ENCODE results near the gene KCNH2.

Gene KCNH2

DNA sequence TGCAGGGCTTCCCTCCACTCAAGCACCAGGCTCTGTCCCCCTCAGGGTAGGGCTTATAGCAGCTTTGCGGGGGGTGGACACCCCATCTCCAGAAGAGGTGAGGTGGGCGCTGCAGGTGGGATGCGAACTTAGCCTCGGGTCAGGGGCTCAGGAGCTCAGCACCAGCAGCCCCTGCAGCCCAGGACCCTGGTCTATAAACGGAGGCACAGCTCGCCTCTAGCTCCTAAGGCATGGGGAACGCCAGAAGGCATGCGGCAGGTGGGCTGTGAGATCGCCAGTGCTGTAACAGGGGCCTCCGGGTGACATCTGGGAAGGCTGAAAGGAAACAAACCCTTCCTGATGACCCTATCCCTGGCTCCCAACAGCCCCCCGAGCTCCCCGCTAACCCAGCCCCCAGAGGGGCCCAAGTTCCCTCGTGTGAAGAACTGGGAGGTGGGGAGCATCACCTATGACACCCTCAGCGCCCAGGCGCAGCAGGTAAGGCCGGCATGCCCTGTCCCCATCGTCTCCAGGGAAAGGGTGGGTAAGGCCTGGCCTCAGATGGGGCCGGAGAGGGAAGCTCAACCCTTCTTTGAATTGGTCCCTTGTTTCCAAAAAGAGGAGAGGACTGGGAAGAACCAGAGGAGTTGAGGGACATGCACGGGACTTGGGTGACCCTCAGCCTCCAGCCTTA, 16.9 kb upstream of the KCNH2 start:
- no peak for DNase-seq (ENCODE audit: low read depth)

DNA sequence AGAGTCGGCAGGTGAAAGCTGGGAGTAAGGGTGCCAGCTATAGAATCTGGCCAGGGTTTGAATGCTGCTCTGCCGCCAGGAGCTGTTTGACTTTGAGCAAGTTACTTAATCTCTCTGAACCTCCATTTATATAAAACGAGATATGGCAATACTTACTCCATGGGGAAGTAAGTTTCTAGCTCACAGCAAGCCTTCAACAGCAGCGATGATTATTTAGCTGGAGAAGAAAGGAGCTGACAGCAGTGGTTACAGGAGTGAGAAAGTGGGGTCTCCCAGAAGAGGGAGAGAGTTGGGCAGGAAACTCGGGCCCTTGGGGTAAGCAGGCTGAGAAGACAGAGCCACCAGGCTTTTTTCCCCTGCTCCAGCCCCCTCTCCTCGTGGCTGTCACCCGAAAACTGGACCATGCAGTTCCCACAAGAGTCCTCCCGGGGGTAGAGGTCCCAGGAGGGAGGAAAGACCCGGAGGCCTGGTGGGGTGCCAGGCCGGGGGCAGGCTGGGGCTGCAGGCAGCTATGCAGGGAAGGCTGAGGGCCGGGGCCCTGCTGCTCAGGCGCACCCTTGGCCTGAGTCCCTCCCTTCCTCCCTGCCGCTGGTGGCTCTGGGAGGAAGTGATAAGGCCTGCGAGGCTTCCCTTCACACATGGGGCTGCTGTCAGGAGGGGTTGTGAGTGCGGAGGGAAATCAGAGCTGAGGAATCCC, 16.2 kb upstream of the KCNH2 start:
- DNase-seq (ENCODE audit: low read depth): no peak

DNA sequence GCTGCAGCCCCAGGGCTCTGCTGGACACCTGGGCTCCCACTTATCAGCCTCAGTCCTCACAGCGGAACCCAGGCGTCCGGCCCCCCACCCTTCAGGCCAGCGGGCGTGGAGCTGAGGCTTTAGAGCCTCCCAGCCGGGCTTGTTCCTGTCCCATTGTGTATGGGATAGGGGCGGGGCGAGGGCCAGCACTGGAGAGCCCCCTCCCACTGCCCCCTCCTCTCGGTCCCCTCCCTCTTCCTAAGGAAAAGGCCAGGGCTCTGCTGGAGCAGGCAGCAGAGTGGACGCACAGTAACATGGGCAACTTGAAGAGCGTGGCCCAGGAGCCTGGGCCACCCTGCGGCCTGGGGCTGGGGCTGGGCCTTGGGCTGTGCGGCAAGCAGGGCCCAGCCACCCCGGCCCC, 15.4 kb upstream of the KCNH2 start:
- no peak for DNase-seq (ENCODE audit: low read depth)

DNA sequence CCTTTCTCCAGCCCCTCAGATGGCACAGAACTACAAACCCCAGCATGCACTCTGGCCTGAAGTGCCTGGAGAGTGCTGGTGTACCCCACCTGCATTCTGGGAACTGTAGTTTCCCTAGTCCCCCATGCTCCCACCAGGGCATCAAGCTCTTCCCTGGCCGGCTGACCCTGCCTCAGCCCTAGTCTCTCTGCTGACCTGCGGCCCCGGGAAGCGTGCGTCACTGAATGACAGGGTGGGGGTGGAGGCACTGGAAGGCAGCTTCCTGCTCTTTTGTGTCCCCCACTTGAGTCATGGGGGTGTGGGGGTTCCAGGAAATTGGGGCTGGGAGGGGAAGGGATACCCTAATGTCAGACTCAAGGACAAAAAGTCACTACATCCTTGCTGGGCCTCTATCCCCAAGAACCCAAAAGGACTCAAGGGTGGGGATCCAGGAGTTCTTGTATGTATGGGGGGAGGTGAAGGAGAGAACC, 14.7 kb upstream of the KCNH2 start:
- DNase-seq (ENCODE audit: low read depth): no peak

DNA sequence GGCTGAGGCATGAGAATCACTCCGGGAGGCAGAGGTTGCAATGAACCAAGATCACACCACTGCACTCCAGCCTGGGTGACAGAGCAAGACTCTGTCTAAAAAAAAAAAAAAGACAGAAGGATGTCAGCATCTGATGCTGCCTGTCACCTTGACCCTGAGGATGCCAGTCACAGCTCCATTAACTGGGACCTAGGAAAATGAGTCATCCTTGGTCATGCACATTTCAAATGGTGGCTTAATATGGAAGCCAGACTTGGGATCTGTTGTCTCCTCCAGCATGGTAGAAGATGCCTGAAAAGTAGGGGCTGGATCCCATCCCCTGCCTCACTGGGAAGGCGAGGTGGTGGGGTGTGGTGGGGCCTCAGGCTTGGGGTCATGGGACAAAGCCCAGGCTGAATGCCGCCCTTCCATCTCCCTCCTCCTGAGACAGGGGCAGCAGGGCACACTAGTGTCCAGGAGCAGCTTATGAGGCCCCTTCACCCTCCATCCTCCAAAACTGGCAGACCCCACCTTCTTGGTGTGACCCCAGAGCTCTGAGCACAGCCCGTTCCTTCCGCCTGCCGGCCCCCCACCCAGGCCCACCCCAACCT, 14.0 kb upstream of the KCNH2 start:
- no peak for DNase-seq (ENCODE audit: low read depth)

DNA sequence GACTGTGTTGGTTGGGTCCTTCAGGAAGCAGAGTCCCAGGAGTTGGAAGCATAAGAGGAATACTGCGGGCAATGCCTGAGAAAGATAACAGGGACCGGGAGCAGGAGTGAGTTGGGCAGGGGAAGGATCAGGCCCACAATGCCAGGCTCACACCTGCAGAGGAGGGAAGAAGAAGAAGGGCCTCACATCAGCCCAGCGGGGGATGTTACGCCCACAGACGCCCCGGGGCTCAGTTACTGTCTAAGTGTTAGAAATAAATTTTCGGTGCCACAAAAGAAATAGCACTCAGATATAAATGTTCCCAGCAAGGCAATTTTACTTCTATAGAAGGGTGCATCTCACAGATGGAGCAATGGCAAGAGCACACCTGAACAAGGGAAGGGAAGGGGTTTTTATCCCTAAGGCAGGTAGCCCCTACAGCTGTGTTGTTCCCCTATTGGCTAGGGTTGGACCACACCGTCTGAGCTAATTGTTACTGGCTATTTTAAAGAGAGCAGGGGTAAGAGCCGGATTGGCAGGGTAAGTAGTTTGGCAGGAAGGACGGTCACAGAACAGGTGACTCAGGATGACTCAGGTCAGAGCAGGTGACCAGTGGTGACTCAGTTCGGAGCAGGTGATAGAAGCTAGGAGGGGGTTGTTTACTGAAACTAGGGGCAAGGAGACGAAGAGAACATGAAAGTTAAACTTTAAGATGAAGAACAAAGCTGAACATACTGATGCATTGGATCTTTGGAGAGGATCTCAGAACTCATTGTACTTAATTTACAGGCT, 12.5 kb upstream of the KCNH2 start, which contains the start of gene NOS3:
TSS of gene NOS3 (plus strand) at position 602 of the 771 bp plus-strand sequence. CDS start 2,787 bp downstream, outside the sequence.
- no peak for DNase-seq (ENCODE audit: low read depth)

DNA sequence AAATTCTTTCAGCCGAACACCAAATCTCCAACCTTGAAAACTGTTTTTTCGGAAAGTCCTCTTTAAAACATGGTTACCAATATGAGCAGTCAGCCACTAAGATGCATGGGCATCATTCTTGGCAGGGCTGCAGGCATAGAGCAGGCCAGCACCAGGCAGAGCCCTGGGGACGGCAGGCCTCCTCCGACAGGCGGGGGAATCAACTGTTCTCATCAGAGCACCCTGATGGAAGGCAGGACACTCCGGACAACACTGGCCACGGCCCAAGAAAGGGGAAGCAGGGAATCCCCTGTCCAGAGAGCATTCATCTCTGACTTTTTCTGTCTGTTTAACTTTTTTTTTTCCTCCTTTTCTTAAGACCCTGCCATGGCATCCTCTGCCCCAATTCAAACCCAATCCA, 11.3 kb upstream of the KCNH2 start:
- no peak for DNase-seq (ENCODE audit: low read depth)

DNA sequence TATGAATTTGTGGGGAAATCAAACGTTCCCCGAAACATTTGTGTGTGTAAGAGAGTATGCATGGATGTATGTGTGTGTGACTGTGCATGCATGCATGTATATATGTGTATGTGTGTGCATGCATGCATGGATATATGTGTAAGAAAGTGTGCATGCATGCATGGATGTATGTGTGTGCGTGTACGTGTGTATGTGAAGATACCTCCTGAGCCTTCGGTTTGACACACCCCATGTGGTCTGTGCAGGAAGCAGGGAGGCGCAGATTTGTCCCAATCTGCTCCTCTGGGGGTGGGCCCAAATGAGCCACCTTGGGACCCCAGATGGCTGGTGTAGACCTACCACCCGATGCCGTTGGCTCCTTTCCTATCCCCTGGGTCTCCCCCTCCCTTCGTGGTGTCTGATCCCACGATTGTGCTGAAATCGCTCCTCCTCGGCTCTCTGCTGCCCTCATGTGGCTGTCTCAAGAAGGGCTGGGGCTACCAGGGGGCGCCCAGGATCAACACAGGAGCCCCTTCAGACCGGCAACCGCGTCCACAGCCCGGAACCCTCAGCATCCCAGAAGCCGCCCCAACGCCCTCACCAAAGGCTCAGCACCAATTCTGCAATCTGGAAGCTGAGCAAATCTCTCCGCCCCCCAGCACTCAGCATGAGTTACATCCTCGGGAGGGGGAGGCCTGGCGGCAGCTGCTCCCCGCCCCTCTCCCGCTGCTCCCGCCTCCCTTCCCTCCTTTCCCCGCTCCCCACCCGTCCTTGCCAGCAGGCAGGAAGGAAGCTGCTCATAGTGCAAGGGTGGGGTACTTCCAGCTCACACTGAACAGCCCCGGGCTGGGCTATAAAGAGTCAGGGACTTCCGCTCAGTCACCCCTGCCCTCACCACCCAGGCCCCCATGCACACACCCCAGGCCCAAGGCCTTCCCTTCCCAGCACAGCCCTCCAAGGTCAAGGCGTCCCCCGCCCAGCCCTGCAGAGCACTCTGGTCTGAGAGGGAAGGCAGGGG, 10.4 kb upstream of the KCNH2 start:
- DNase-seq (ENCODE audit: low read depth): no peak

DNA sequence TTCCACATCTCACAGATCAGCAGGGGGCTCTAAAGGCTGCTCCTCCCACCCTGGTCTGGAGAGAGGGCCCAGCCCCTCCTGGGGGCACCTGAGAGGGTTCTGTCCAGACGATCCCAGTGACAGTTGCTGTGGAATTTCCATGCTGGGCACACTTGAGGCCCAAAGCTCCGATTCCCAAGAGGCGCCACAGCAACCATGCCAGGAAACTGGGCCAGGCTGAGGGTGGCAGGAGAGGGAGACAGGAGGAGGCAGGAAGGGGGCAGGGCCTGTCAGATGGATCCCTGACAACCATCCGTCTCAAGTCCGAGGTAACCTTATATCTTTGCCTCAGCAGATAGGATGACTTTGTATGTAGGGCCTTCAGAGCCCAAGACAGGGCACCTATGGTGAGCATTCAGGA, 8.4 kb upstream of the KCNH2 start:
- DNase-seq (ENCODE audit: low read depth): no peak

DNA sequence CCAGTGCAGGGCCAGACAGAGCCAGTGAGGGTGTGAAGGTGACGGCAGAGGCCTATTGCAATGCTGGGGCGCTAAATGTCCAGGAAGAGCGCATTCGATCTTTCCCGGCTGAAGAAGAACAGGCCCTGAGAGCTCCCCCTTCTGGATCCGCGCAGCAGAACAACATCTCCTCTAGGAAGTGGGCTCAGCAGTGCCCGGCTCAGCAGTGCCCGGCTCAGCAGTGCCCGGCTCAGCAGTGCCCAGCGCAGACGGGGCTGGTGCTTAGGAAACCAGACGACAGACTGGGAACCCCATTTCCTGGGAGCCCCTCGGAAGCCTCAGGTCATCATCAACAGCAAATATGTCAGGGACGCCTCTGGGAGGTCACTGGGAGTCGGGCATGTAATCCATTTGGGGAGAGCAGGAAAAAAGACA, 8.0 kb upstream of the KCNH2 start:
- DNase-seq (ENCODE audit: low read depth): no peak

DNA sequence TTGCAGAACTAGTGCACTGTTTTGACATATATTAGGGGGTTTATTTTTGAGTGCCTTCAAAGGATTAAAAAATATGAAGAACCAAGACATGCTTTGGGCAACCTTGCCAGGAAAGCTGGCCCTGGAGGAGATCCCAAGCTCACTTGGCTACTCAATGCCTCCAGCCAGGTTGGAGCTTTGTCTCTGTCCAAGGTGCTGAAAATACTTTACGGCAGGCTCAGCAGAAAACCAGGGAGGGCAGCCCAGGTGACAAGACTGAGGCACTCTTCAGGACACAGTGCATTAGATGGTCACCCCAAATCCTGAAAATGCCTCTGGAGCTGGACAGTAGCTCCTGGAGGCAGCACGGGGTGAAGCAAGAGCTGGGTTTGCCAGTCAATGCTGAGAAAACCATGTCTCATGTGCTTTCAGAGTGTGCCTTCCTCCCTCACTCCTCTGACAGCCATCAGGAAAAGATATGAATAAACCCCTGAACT, 5.8 kb upstream of the KCNH2 start:
- no peak for DNase-seq (ENCODE audit: low read depth)

DNA sequence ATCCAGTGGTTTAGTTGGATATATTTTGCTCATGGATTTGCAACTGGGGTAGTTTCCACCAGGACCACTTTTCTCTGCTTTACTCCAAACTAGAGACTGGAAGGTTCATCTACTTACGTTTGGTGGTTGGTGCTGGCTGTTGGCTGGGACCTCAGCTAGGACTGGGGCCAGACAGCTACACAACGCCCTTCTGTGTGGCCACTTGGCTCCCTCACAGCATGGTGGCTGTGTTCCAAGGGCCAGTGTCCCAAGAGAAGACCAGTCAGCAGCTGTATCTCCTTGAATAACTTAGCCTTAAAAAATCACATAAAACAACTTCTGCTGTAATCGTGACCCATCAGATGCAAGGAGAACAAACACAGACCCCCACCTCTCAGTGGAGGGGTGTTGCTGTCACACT, 4.2 kb upstream of the KCNH2 start:
- DNase-seq (ENCODE audit: low read depth): no peak

DNA sequence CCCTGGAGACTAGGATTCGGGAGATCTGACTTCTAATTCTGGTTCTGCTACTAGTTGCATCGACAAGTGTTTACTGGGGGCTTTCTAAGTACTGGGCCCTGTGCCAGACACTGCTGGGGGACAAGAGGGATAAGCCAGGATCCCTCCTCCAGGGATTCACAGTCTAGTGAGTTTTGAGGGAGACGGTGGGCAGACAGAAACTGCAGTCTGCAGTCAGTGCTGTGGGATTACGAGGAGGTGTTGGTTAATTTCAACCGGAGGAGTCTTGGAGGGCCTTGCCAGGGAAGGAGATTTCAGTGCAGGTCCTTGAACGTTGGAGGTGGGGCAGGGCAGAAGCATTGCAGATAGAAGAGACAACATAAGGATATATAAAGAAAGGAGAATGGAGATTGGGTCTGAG, 3.5 kb upstream of the KCNH2 start:
- DNase-seq (ENCODE audit: low read depth): no peak

DNA sequence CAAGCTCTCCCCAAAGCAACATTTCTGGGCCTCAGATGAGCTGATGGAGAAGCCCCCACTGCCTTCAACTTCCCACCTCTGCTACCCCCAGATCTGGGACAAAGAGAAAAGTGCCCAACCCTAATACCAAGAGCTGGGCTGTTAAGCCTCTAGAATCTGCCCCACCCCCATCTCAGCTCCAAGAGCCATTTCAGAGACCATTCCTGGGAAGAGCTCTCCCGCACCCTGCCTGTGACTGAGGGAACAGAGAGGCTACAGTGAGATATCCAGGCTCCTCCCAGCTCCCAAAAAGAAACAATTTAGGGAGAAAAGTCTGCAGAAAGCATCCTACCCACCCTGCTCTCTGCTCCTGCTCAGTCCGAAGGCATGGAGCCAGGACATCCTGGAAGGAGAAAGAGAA, 2.5 kb upstream of the KCNH2 start:
- DNase-seq (ENCODE audit: low read depth): no peak

DNA sequence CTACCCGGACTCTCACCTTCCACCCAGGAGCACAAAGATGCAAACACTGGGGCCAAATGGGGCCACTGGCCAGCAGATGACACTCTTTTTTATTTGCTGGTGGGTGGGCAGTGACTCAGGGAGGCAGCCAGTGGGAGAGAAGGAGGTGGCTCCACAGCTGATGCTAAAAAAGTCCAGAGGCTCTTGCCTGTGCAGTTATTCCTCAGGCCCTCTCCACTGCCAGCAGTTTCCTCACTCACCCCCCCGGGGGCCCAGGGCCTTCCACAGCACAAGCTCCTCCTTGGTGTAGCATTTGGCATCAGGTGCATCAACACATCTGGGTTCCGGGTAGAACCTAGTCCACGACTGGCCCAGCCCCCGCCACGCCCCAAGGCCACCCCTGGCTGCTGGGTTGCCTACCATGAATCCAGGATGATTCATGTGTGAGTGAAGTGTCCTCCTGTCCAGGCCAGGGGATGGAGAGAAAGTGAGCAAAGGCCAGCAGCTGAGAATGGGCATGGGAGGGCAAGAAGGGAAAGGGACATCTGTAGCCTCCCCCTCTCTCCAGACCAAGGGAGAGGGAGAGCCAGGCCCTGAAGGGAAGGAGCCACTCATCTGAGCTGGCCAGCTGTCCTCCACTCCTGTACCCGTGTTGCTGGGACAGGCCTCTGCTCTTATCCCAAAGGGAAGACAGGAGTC, 1.7 kb upstream of the KCNH2 start:
- no peak for DNase-seq (ENCODE audit: low read depth)

DNA sequence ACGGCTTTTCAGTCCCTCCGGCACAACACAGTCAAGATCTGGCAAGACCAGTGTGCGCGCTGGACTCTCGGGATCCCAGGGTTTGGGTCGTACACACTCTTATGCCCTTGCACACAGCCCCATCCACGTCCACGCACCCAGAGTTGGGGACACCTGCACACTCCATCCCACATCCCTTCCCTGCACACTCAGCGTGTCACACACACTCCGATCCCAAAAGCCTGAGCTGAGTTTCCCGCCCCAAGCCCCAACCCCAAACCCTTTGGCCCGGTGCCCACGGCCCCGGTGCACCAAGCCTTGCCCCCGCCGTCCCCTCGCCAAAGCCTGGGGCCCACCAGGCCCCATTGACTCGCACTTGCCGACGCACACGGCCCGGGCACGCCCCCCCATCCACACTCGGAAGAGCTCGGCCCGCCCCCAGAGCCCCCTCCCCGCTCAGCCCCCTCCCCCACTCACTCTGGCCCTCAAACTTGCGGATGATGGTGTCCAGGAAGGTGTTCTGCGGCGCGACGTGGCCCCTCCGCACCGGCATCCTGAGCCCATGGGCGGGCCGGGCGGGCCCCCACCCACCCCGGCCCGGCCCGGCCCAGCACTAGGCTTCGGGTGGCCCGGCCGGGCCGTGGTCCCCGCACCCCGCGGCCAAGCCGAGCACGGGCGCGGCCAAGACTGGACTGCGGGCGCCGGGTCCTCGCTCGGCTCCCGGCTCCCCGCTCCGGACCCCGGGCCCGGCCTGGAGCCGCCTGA, 567 bp downstream of the KCNH2 start:
- DNase-seq (ENCODE audit: low read depth): no peak

DNA sequence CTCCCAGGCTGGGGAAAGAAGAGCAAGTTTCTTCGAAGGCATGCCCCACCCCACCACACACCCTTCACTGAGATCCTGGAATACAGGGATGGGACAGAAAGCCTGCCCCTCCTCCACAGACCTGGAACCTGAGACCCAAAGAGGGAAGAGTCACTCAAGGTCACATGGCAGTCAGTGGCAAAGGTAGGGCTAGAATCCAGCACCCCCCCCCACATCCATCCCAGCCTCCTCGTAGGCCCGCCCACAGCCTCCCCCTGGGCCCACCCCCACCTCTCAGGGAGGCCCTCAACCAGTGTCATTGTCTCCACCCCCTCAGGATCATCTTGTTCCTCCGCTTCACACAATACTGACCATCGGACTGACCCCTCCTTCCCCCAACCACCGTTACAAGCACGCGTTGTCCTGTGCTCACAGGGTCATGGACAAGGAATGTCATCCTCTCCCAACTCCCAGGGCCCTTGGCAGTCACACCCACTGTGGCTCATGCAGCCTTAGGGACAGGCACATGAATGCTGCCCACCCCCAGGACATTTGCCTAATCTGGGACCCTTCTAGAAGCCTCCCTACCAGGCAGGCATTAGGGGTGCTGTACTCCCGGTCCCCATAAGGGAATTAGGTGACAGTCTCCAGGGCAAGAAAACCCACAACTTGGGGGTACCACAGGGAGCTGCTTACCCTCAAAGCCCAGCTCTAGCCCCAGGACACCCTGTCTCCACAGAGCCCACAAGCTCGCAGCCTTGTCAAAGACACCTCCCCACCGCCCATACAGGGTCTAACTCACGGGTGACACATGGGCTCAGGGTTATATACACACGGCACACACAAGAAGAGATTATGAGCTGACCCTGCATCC, 1.4 kb downstream of the KCNH2 start:
- DNase-seq (ENCODE audit: low read depth): no peak

DNA sequence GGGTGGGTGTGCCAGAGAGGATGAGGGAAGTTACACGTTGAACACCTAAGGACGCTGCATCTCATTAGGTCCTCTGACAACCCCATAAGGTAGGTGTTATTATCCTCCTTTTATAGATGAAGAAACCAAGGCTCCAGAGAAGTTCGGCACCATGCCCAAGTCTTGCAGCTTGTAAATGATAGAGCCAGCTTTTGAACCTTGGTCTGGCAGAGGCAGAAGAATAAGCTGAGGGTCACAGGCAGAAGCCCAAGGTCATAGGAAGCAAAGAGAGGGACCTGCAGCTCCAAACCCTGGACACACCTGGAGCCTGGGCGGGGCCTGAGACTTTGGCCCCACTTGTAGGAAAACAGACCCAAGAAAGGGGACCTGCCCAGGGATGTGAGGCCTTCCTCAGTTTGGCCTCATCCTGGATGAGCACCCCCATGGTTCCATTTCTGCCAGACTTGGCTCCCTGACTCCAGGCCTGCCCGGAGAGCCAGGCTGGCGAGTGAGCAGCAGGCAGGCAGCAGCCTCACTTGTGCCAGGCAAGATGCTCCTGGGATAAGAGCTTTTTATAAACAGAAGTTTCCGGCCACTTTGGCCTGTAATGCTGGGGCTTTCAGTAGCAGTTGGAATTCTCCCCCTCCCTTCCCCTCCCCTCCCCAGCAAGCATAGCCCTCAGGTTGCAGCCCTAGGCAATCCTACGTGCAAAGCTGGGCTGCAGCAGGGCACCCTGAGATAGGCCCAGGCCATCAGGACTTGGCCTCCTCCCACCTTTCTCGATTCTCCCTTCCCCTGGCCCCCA, 2.4 kb downstream of the KCNH2 start:
- no peak for DNase-seq (ENCODE audit: low read depth)
